NCI-H128 (cell line): Measurements from ENCODE around the gene P2RX2.

Source experiments
- DNase-seq: peaks from one replicate; lab custom pipeline; 2025; ENCODE audit not compliant: unreplicated experiment; lab: John Stamatoyannopoulos, UW

Gene P2RX2

DNA sequence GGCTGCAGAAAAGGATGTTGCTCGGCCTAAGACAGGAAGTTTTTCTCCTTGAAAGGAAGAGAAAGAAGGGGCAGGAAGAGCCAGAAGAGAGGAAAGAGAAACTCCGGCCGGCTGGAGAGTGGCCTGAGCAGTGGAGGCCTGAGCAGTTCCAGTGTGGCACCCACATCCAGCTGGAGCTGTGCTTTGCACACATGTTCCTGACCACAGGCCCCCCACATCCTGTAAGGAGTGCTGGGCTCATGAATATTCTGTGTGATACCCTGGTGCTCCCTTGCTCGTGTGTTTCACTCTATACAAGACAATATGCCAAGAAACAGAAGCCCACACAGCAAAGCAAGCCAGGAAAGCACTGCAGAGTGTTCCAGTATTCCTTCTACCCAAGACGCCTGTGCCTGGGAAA is 41.5 kb downstream of the P2RX2 start:
- no peak for DNase-seq

GRCh38 chr12:132660996-132661395 is 42.4 kb downstream of the P2RX2 start:
- DNase-seq, result no peak

- no peak for DNase-seq
These were observed 43.4 kb downstream of the P2RX2 start for GRCh38 chr12:132661972-132662371.

GRCh38 chr12:132662901-132663755 is 44.6 kb downstream of the P2RX2 start:
- no peak for DNase-seq

DNA sequence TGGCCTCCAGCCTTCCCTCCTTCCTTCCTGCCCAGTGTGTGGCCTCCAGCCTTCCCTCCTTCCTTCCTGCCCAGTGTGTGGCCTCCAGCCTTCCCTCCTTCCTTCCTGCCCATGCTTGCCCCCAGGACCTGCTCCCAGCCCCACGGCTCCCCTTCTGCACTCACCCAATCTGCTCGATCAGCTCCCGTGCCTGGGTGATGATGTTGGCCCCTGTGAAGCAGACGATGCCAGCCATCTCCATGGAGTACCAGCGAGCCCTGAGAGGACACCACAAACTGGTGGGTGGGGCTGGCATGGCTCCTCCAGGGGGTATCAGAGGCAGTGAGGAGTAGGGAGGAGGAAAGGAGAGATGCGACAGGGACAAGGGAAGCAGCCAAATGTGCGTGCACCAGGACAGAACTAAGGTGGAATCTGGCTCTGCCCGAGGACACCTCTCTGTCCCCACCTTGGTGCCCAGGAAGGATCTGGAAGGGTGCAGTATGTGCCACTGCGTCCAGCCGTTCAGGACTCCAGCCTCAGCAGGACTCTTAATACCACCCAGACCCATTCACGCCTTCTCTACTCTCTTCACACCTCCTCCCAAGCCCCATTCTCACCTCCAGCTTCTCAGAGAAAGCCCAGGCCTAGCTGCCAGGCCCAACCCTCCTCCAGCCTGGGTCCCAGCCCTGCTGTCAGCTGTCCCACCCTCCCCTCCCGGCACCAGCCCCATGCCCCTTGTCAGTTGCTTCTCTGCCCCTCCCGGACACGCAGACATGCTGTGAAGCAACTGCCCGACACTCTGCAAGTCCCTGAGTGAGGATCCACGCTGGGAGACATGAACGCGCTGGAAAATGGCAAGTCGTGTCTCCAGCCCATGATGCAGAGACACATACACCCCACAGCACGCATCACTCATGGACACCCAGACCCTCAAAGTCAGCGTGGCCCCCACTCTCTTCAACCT is 45.9 kb downstream of the P2RX2 start:
- no peak for DNase-seq

GRCh38 chr12:132665149-132665491 is 46.5 kb downstream of the P2RX2 start:
- no peak for DNase-seq

DNA sequence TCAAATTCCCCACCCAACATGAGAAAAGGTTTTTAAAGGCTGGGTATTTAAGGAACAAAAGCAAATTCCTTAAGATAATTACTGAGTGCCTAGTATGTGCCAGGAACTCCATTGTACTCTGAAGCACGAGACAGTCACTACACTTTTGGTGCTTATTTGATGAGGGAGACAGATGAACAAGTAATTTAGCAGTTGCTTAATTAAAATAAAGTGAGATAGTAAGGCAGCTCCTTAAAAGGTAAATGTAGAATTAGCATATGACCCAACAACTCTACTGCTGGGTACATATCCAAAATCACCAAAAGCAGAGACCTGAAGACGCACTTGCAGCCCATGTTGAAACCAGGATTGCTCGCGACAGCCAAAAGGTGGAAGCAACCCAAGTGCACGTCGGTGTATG is 47.2 kb downstream of the P2RX2 start:
- no peak for DNase-seq

DNA sequence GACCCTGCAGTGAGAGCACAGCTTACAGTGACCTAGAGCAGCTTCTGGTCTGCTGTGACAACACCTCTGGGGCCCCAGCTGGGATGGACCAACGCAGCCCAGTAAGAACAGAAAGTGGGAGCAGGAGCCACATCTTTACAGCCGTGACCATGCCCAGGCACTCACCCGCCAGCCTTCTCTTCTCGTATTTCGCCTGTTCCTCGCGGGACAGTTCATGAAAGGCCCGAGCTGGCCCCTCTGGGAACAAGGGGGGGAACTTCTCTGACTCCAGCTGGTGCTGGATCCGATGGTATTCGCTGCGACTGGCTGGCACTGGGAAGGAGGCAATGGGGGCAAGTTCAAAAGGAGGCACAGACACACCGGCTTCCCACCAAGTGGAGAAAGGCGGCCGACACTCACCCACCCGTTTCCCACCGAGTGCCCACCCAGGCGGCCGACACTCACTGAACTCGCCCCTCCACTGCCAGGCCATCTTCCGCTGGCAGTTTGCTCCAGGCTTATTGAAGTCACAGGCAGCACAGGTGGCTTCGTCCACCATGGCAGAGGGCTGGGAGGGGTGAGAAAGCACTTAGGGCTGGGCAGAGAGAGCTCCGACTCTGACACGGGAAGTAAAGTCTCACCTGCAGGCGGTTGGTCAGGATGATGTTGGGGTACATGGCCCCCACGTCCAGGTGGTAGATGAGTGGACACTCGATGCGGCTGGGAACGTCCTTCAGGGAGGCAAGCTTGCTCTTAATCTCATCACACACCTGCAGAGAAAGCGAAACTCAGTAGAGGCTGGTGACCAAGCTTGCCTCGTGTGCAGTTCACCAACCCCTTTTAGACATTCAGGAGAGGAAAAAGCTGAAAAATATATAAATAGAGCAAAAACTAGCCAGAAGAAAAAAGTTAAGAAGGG is 49.9 kb downstream of the P2RX2 start:
- no peak for DNase-seq

DNA sequence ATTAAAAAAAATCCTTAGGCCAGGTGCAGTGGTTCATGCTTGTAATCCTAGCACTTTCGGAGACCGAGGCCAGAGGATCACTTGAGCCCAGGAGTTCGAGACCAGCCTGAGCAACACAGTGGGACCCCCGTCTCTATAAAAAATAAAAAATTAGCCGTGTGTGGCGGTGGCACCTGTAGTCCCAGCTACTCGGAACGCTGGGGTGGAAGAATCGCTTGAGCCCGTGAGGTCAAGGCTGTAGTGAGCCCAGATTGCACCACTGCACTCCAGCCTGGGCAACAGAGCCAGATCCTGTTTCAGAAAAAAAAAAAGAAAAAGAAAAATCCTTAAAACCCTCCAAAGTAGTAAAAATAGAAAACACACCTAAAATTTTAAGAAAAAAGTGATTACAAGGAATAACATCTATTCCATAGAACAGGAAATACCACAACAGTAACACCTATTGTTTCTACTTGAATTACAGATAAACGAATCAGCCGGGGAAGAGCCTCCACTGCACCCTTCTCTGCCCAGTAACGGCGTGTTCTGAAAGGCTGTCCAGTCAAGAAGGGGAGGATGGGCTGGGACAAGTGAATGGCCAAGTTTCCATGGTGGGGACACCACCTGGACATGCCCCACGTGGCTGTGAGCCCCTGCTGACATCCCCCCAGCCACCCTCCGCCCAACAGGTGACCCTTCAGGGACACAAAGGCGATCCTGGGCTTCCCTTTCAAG is 50.7 kb downstream of the P2RX2 start:
- no peak for DNase-seq
